Lower leg skin (tissue), 3 donors: ENCODE data around the gene MAPT.

ENCODE experiments used
- POLR2A ChIP-seq, 2 donors: fragments of 450-650 bp; IDR thresholded peaks; one replicate each; pipeline ENCODE4 v1.6.1; 2016 to 2017; ENCODE audit warnings: antibody characterized with exemption in 2 of 2, mild to moderate bottlenecking in 1 of 2, moderate library complexity in 1 of 2
- TF ChIP-seq, protein P1 (sequence below), 3 donors: fragments of 450-650 bp; IDR thresholded peaks; one replicate each; pipeline ENCODE4 v1.5.1; 2016; ENCODE audit warnings: antibody characterized with exemption in 3 of 3, mild to moderate bottlenecking in 3 of 3, moderate library complexity in 2 of 3

DNA sequence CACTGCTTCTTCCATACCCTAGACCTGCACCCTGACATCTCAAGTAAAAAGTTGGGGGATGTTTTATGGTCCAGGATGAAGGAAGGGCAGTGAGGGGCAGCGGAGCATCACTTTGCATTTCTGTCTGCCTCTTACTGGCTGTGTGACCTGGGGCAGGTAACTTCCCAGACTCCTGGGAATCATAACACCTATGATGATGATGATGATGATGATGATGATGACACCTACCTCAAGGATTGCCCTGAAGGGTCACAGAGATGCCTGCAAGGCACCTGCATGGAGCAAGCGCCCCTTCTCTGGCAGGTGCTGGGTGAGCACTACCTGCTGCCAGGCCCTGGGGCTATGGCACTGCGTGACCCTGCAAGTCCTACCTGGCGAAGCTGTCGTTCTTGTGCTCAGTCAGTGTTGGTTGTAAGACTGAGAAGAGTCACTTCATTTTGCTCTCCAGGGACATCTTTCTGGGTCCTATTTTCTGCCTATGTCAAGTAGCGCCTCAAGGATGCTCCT is 58.5 kb downstream of the MAPT start:
- no peak for TF ChIP-seq POLR2A (IDR thresholded peaks at IDR 0.05)
- TF ChIP-seq, protein P1, sequence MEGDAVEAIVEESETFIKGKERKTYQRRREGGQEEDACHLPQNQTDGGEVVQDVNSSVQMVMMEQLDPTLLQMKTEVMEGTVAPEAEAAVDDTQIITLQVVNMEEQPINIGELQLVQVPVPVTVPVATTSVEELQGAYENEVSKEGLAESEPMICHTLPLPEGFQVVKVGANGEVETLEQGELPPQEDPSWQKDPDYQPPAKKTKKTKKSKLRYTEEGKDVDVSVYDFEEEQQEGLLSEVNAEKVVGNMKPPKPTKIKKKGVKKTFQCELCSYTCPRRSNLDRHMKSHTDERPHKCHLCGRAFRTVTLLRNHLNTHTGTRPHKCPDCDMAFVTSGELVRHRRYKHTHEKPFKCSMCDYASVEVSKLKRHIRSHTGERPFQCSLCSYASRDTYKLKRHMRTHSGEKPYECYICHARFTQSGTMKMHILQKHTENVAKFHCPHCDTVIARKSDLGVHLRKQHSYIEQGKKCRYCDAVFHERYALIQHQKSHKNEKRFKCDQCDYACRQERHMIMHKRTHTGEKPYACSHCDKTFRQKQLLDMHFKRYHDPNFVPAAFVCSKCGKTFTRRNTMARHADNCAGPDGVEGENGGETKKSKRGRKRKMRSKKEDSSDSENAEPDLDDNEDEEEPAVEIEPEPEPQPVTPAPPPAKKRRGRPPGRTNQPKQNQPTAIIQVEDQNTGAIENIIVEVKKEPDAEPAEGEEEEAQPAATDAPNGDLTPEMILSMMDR (IDR thresholded peaks at IDR 0.05), result no peak
